Psoas muscle (tissue), 8 donors: ENCODE data around the gene GRK7. TPM values are rescaled to one million over a fixed set of nuclear protein-coding genes. Genes with fewer than 3 reads are reported as not detected.

ENCODE experiments used
- ATAC-seq, 4 donors: fragments of 200-7000 bp; cut with Tn5 transposase; one replicate each; pipeline ENCODE4 v1.9.1; 2020; ENCODE audit warnings: moderate library complexity in 3 of 4, mild to moderate bottlenecking in 2 of 4
- DNase-seq, 2 donors: peaks; one replicate each; pipeline ENCODE4 v3.0.0-alpha.2; 2020
- H3K27ac ChIP-seq: fragments of 200-600 bp; one replicate; pipeline ENCODE4 v1.8.0; 2022
- H3K27me3 ChIP-seq, 3 donors: fragments of 200-600 bp in 1 of 3; one replicate each; pipeline versions ENCODE4 v1.6.1 to v1.8.0; 2013 to 2022; ENCODE audit warnings: low read length in 2 of 3, mild to moderate bottlenecking in 2 of 3, moderate library complexity in 1 of 3; ENCODE audit not compliant: insufficient read depth in 3 of 3
- H3K36me3 ChIP-seq, 2 donors: fragments of 200-600 bp in 1 of 2; one replicate each; pipeline versions ENCODE4 v1.6.1 to v1.8.0; 2013 to 2022; ENCODE audit warnings: low read depth in 1 of 2, mild to moderate bottlenecking in 1 of 2, moderate library complexity in 1 of 2; ENCODE audit not compliant: insufficient read depth in 1 of 2
- H3K4me1 ChIP-seq: fragments of 200-600 bp; one replicate; pipeline ENCODE4 v1.8.0; 2022
- H3K4me3 ChIP-seq: fragments of 200-600 bp; one replicate; pipeline ENCODE4 v1.8.0; 2022; ENCODE audit warnings: mild to moderate bottlenecking
- H3K9me3 ChIP-seq: fragments of 200-600 bp; one replicate; pipeline ENCODE4 v1.8.0; 2022
- WGBS, 3 donors: extraction: QIAGEN DNeasy Blood & Tissue Kit; methylation state at CpG; one replicate each; pipeline versions ENCODE4 v1.1.6 to v1.1.7; 2013; 5-methylcytosine and 5-hydroxymethylcytosine counted together
- intact Hi-C, 2 donors: fragments of 100-400 bp; cut with DNase I; formaldehyde crosslinking; loops; one replicate each; pipeline versions ENCODE4 v1.11.0 to v1.14.2; 2022
- polyA plus RNA-seq, 3 donors: library from polyadenylated mRNA; stranded (reverse); fragments of 200-250 nt; gene quantifications; one replicate each; pipeline ENCODE4 v1.2.3, GENCODE V29; 2013
- total RNA-seq, 4 donors: library from RNA; stranded (reverse); fragmentation: NEBNext Ultra II Directional in 2 of 4; extraction: Animal tissue kit (Norgen Biotek cat#: 25700) in 2 of 4; gene quantifications; one replicate each; pipeline versions ENCODE4 v1.2.1 to v1.2.4, GENCODE V29; 2021 to 2023
- TF ChIP-seq, protein P1 (sequence below): fragments of 200-600 bp; IDR thresholded peaks from one replicate; pipeline ENCODE4 v1.8.0; 2022; ENCODE audit warnings: antibody characterized with exemption
- donor health status: healthy with polysubstance abuse.
- donor health status: DM: no; HTN: no; CAD: no; lungs with moderate emphysema.
- donor health status: Bipolar disorder and iron deficiency.
- donor health status: healthy.
- donor health status: DM: yes; HTN: yes; CAD: no.
- donor health status: DM: no; HTN: no; CAD: no.
- donor health status: DM: no; HTN: no; CAD: no.
- donor health status: DM: yes; HTN: yes; CAD: no.

The GRK7 gene
- total and polyA plus RNA-seq, 7 donors: 0.04 to 0.64 (median 0.11) TPM; not detected in 3

DNA sequence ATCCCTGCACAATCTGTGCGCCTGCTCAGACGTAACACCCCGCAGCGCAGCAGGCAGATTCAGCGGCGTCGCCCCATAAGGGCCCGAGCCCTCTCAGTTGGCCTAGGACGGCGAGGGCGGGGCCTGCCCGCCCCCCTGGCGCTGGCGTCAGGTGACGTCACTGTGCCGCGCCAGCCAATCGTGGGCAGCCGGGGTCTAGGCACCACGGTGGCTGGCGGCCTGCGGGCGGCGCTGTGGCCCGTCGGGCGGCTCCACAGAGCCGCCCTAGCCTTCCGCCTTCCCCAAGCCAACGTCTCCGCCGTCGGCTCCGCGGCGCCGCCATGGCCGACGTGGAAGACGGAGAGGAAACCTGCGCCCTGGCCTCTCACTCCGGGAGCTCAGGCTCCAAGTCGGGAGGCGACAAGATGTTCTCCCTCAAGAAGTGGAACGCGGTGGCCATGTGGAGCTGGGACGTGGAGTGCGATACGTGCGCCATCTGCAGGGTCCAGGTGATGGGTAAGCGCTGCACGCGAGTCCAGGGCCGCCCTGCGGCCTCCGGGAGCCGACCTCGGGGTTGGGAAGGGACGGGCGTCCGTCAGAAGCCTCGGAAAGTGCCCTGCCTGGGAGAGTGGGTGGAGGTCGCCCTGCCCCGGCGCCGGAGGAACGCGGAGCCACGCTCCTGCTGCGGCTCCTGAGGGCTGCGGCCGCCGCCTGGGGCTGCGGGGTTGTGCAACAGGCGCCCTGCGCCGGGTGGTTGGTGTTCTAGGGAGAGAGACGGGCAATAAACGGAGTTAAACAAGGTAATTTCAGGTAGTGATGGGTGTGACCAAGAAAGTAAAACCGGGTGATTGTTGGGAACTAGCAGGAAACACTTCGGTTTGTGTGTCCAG is 25.0 kb upstream of the GRK7 start, which contains the start of gene RNF7:
RNF7 (plus strand) TSS at position 277 of the 869 bp plus-strand sequence; CDS start at position 321, 44 bp downstream.
- H3K4me1 ChIP-seq: peaks cover 37% of the 10 kb centered on the region
- 0 to 1% (median 0%) methylated on average over 70 to 81 of the region's 81 CpGs for WGBS, 3 donors
- peak within 1 kb of the TSS; percentile 96 for H3K27ac ChIP-seq
- TF ChIP-seq, protein P1, sequence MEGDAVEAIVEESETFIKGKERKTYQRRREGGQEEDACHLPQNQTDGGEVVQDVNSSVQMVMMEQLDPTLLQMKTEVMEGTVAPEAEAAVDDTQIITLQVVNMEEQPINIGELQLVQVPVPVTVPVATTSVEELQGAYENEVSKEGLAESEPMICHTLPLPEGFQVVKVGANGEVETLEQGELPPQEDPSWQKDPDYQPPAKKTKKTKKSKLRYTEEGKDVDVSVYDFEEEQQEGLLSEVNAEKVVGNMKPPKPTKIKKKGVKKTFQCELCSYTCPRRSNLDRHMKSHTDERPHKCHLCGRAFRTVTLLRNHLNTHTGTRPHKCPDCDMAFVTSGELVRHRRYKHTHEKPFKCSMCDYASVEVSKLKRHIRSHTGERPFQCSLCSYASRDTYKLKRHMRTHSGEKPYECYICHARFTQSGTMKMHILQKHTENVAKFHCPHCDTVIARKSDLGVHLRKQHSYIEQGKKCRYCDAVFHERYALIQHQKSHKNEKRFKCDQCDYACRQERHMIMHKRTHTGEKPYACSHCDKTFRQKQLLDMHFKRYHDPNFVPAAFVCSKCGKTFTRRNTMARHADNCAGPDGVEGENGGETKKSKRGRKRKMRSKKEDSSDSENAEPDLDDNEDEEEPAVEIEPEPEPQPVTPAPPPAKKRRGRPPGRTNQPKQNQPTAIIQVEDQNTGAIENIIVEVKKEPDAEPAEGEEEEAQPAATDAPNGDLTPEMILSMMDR: peak; percentile 91
- peak; percentile 94 to 98 for DNase-seq
- H3K27me3 ChIP-seq: no peaks in the 10 kb centered on the region
- no peaks in the 10 kb centered on the region for H3K9me3 ChIP-seq
- no peaks in the 10 kb centered on the region for H3K36me3 ChIP-seq
- ATAC-seq: peak; percentile 97 to 98 (median 98)
- peak within 1 kb of the TSS; percentile 98 for H3K4me3 ChIP-seq
- intact Hi-C loops: loop anchor here (1.0 to 10.0 kb wide), 5 partner anchors 57 to 707 kb away; partner anchors contain the start of genes ATP1B3 (in 2 of the 2) and XRN1 (in 1 of the 2)

DNA sequence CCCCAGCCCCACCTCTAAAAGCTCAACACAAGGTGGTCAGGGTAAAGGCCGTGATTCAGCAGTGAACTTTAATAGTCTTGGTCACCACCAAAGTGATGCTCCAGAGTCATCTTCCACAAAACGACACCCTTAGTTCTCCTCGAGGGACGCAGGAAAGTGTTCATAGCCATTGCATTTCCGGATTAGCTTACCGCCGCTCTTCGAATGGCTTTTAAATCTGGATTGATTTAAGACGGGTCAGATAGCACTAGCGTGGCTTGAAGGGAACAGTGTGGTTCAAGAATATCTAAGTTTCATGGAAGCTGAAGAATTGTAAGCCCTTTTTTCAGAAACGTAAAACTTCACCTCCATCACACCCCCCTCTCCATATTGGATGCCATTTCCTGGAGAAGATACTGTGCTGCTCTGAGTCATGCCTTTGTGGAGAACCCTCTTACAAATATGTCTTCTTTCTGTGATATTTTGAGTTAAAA is 24.3 kb upstream of the GRK7 start:
- no peak for DNase-seq
- intact Hi-C loops: loop anchor here (1.0 to 10.0 kb wide), 5 partner anchors 56 to 706 kb away; partner anchors contain the start of genes ATP1B3 (in 2 of the 2) and XRN1 (in 1 of the 2)

DNA sequence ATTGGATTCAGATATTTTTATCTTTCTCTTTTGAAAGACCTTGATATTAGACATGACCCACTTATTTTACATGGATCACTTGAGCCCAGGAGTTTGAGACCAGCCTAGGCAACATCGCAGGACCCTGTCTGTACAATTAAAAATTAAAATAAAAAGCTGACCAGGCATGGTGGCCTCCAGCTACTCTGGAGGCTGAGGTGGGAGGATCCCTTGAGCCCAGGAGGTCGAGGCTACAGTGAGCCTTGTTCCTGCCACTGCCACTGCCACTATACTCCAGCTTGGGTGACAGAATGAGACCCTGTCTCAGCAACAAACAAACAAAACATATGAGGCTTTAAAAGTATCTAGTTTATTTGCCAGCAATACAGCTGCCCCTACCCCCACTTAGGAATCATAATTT is 23.5 kb upstream of the GRK7 start:
- H3K36me3 ChIP-seq: peaks cover 0 to 10% of the 10 kb centered on the region in 2 donors
- H3K4me3 ChIP-seq: peak overlapping the region; percentile 98
- TF ChIP-seq, protein P1: no peak
- no peaks in the 10 kb centered on the region for H3K9me3 ChIP-seq
- H3K27ac ChIP-seq: peak overlapping the region; percentile 96
- H3K27me3 ChIP-seq: no peaks in the 10 kb centered on the region
- 68 to 85% (median 71%) methylated on average over 2 of the region's 2 CpGs for WGBS, 3 donors
- DNase-seq: no peak
- peaks cover 52% of the 10 kb centered on the region for H3K4me1 ChIP-seq
- ATAC-seq: no peak
- intact Hi-C loops: loop anchor here (2.0 to 10.0 kb wide), 5 partner anchors 55 to 705 kb away; partner anchors contain the start of gene XRN1 (in 1 of the 2)

More for the DNA sequence above, 24.3 kb upstream of the GRK7 start:
- peaks cover 44% of the 10 kb centered on the region for H3K4me1 ChIP-seq
- no peaks in the 10 kb centered on the region for H3K27me3 ChIP-seq
- WGBS, 3 donors: 0 to 1% (median 0%) methylated on average over 11 of the region's 11 CpGs
- peaks cover 0 to 2% of the 10 kb centered on the region in 2 donors for H3K36me3 ChIP-seq
- peak overlapping the region; percentile 98 for H3K4me3 ChIP-seq
- ATAC-seq: peak; percentile 10 to 57 (median 40)
- H3K9me3 ChIP-seq: no peaks in the 10 kb centered on the region
- peak overlapping the region; percentile 96 for H3K27ac ChIP-seq
- TF ChIP-seq, protein P1: no peak

DNA sequence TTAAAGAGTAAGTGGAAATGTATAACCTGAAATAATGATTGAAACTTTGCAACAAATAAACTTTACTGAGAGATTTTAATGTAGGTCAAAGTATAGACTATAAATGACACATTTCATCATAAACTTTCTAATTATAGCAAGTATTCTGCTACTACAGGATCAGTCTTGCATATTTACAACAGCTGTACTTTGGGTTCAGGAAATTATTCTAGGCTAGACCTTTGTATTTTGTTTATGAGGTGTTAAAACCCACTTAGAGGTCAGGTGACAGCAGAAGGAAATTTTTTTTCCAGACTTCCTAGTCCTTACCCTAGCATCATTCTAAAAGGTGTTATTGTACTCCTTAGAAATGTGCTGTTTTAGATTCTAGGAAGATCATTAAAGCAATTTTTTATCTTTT is 22.9 kb upstream of the GRK7 start:
- Histone ChIP-seq H3K4me1 (peaks cover 53% of the 10 kb centered on the region), H3K9me3 (no peaks in the 10 kb centered on the region), H3K4me3 (peak overlapping the region; percentile 98), H3K27ac (peak overlapping the region; percentile 96), H3K27me3 (no peaks in the 10 kb centered on the region), H3K36me3 (peaks cover 0 to 16% of the 10 kb centered on the region in 2 donors)
- intact Hi-C loops: loop anchor here in 1 of 2 donors (2.0 kb wide), 1 partner anchor 172 kb away; no protein-coding TSS in a partner anchor
- ATAC-seq (no peak), DNase-seq (no peak)
- TF ChIP-seq, protein P1: no peak
